Putamen (tissue), 1 donor: ENCODE results near the gene STUM.
"Not testable (repeated sequence)": the region's sequence is repeated elsewhere in the genome, so short reads cannot be mapped to it uniquely, and the experiment has no call there.

Experiments used
- DNase-seq: peaks from one replicate; pipeline ENCODE4 v3.0.0-alpha.2; 2016; ENCODE audit warnings: low spot score

STUM gene

GRCh38 chr1:226581650-226582330 lies 33.2 kb downstream of the STUM start:
- DNase-seq: no peak

- no peak for DNase-seq
Measured at GRCh38 chr1:226582966-226583365, 34.4 kb downstream of the STUM start.

- no peak for DNase-seq
Measured at GRCh38 chr1:226584164-226584563, 35.6 kb downstream of the STUM start.

GRCh38 chr1:226586116-226586515 lies 37.6 kb downstream of the STUM start:
- DNase-seq: no peak

GRCh38 chr1:226586650-226587422 lies 38.3 kb downstream of the STUM start:
- DNase-seq: no peak

- DNase-seq: no peak
Measured at GRCh38 chr1:226588484-226588883, 39.9 kb downstream of the STUM start.

- DNase-seq: no peak
Measured at GRCh38 chr1:226589008-226589733, 40.6 kb downstream of the STUM start.

GRCh38 chr1:226590614-226591013 lies 42.0 kb downstream of the STUM start:
- no peak for DNase-seq

- no peak for DNase-seq
Measured at GRCh38 chr1:226593541-226593940, 45.0 kb downstream of the STUM start.

GRCh38 chr1:226596531-226597165 lies 48.1 kb downstream of the STUM start:
- no peak for DNase-seq

GRCh38 chr1:226597616-226598454 lies 49.3 kb downstream of the STUM start:
- DNase-seq: no peak

- no peak for DNase-seq
Measured at GRCh38 chr1:226598455-226598849, 49.9 kb downstream of the STUM start.

- not testable (repeated sequence) for DNase-seq
Measured at GRCh38 chr1:226598955-226599354, 50.4 kb downstream of the STUM start.

- no peak for DNase-seq
Measured at GRCh38 chr1:226599636-226600238, 51.2 kb downstream of the STUM start.

- no peak for DNase-seq
Measured at GRCh38 chr1:226600254-226600653, 51.7 kb downstream of the STUM start.

GRCh38 chr1:226601456-226601855 lies 52.9 kb downstream of the STUM start:
- DNase-seq: no peak

GRCh38 chr1:226602186-226603021 lies 53.8 kb downstream of the STUM start:
- no peak for DNase-seq

- DNase-seq: peak; percentile 67
Measured at GRCh38 chr1:226603022-226603857, 54.7 kb downstream of the STUM start.

GRCh38 chr1:226603858-226604559 lies 55.4 kb downstream of the STUM start:
- DNase-seq: peak; percentile 54
